Tibial nerve (tissue), 4 donors: ENCODE data around the gene GSG1L. TPM values are rescaled to one million over a fixed set of nuclear protein-coding genes. Genes with fewer than 3 reads are reported as not detected.

Source experiments
- DNase-seq, 2 donors: peaks; one replicate each; pipeline ENCODE4 v3.0.0-alpha.2; 2019; ENCODE audit warnings: low spot score in 2 of 2
- H3K27ac ChIP-seq, 4 donors: fragments of 200-600 bp; sonication (generic) in 3 of 4; one replicate each; pipeline ENCODE4 v1.5.1; 2017 to 2019; ENCODE audit warnings: mild to moderate bottlenecking in 1 of 4
- H3K27me3 ChIP-seq, 2 donors: fragments of 200-600 bp; sonication (generic) in 1 of 2; one replicate each; pipeline versions ENCODE4 v1.5.1 to v1.6.0; 2017 to 2019
- H3K36me3 ChIP-seq, 3 donors: fragments of 200-600 bp; sonication (generic); one replicate each; pipeline ENCODE4 v1.5.1; 2018 to 2019
- H3K4me1 ChIP-seq, 4 donors: fragments of 200-600 bp; sonication (generic) in 3 of 4; one replicate each; pipeline ENCODE4 v1.5.1; 2017 to 2019
- H3K4me3 ChIP-seq, 4 donors: fragments of 200-600 bp; sonication (generic) in 3 of 4; one replicate each; pipeline ENCODE4 v1.5.1; 2017 to 2019; ENCODE audit warnings: mild to moderate bottlenecking in 1 of 4, moderate library complexity in 1 of 4
- H3K9me3 ChIP-seq, 4 donors: fragments of 200-600 bp; sonication (generic) in 3 of 4; one replicate each; pipeline ENCODE4 v1.5.1; 2017 to 2019
- CTCF ChIP-seq, 5 experiments: fragments of 200-600 bp in 3 of 5; fragments of 450-650 bp in 2 of 5; sonication (generic) in 3 of 5; IDR thresholded peaks; one replicate each; pipeline ENCODE4 v1.5.1; 2016 to 2019; ENCODE audit warnings: antibody characterized with exemption in 5 of 5, mild to moderate bottlenecking in 3 of 5, moderate library complexity in 2 of 5
- EP300 ChIP-seq, 2 donors: sonication (generic); formaldehyde crosslinking; IDR thresholded peaks; one replicate each; pipeline ENCODE4 v1.6.1; 2017; ENCODE audit warnings: antibody characterized with exemption in 2 of 2, mild to moderate bottlenecking in 1 of 2
- POLR2A ChIP-seq, 2 donors: fragments of 450-650 bp; IDR thresholded peaks; one replicate each; pipeline ENCODE4 v1.6.1; 2017; ENCODE audit warnings: antibody characterized with exemption in 2 of 2, mild to moderate bottlenecking in 2 of 2, moderate library complexity in 2 of 2
- WGBS, 2 donors: methylation state at CpG; one replicate each; pipeline ENCODE4 v1.1.5; 2018; 5-methylcytosine and 5-hydroxymethylcytosine counted together
- total RNA-seq, 4 donors: library from RNA; depleted of rRNA; stranded (reverse); fragments of >200 nt; gene quantifications; one replicate each; pipeline ENCODE4 v1.1.0, GENCODE V29; 2016

GSG1L gene
- total RNA-seq, 4 donors from 2014 or later: not detected

GRCh38 chr16:28104404-28104803, 40.9 kb upstream of the GSG1L start:
- peaks cover 0 to 95% (median 41%) of the 10 kb centered on the region in 3 donors for H3K36me3 ChIP-seq
- WGBS, 2 donors: 91 to 94% methylated on average over 14 to 16 of the region's 16 CpGs
- H3K9me3 ChIP-seq: no peaks in the 10 kb centered on the region

GRCh38 chr16:28103516-28104170, 40.1 kb upstream of the GSG1L start:
- Histone ChIP-seq H3K4me1 (peaks cover 0 to 3% (median 0%) of the 10 kb centered on the region in 4 donors), H3K27me3 (no peaks in the 10 kb centered on the region), H3K36me3 (peaks cover 0 to 100% (median 46%) of the 10 kb centered on the region in 3 donors), H3K27ac (no peak overlapping the region), H3K4me3 (no peak overlapping the region), H3K9me3 (no peaks in the 10 kb centered on the region)
- no peak for DNase-seq
- no peak for TF ChIP-seq POLR2A (IDR thresholded peaks at IDR 0.05)
- TF ChIP-seq EP300 (IDR thresholded peaks at IDR 0.05): no peak
- no peak for TF ChIP-seq CTCF (IDR thresholded peaks at IDR 0.05)
- WGBS, 2 donors: 81 to 91% methylated on average over 14 of the region's 14 CpGs

More at GRCh38 chr16:28104404-28104803, 40.9 kb upstream of the GSG1L start:
- TF ChIP-seq EP300 (IDR thresholded peaks at IDR 0.05): no peak
- TF ChIP-seq CTCF (IDR thresholded peaks at IDR 0.05): no peak
- no peak for TF ChIP-seq POLR2A (IDR thresholded peaks at IDR 0.05)
- no peak for DNase-seq
- Histone ChIP-seq H3K27me3 (no peaks in the 10 kb centered on the region), H3K4me1 (peaks cover 0 to 10% (median 0%) of the 10 kb centered on the region in 4 donors), H3K4me3 (no peak overlapping the region), H3K27ac (no peak overlapping the region)

GRCh38 chr16:28101533-28101890, 38.0 kb upstream of the GSG1L start:
- H3K4me1 ChIP-seq: no peaks in the 10 kb centered on the region
- H3K36me3 ChIP-seq: peaks cover 0 to 100% (median 40%) of the 10 kb centered on the region in 3 donors
- no peak overlapping the region for H3K4me3 ChIP-seq
- no peaks in the 10 kb centered on the region for H3K9me3 ChIP-seq
- no peaks in the 10 kb centered on the region for H3K27me3 ChIP-seq
- DNase-seq: no peak
- WGBS, 2 donors: 92 to 99% methylated on average over 6 of the region's 6 CpGs
- TF ChIP-seq CTCF (IDR thresholded peaks at IDR 0.05) (no peak), EP300 (IDR thresholded peaks at IDR 0.05) (no peak), POLR2A (IDR thresholded peaks at IDR 0.05) (no peak)
- no peak overlapping the region for H3K27ac ChIP-seq

GRCh38 chr16:28100810-28101532, 37.5 kb upstream of the GSG1L start:
- no peak for DNase-seq
- 94 to 96% methylated on average over 10 to 14 of the region's 14 CpGs for WGBS, 2 donors
- Histone ChIP-seq H3K36me3 (peaks cover 0 to 100% (median 37%) of the 10 kb centered on the region in 3 donors), H3K4me3 (no peak overlapping the region), H3K4me1 (no peaks in the 10 kb centered on the region), H3K9me3 (no peaks in the 10 kb centered on the region), H3K27ac (no peak overlapping the region), H3K27me3 (no peaks in the 10 kb centered on the region)
- no peak for TF ChIP-seq EP300 (IDR thresholded peaks at IDR 0.05)
- TF ChIP-seq POLR2A (IDR thresholded peaks at IDR 0.05): no peak
- no peak for TF ChIP-seq CTCF (IDR thresholded peaks at IDR 0.05)
